Neural cell (in vitro differentiated cells): ENCODE results near the gene THRA.

Experiments used
- CTCF ChIP-seq: fragments of 450-650 bp; IDR thresholded peaks from 2 replicates; pipeline ENCODE4 v1.5.1; 2014; ENCODE audit warnings: antibody characterized with exemption, mild to moderate bottlenecking, moderate library complexity; ENCODE audit not compliant: poor library complexity, severe bottlenecking
- POLR2AphosphoS5 ChIP-seq: IDR thresholded peaks from 2 replicates; pipeline ENCODE4 v1.6.1; 2012
- REST ChIP-seq: IDR thresholded peaks from 2 replicates; pipeline ENCODE4 v1.6.1; 2012; ENCODE audit warnings: borderline replicate concordance

GRCh38 chr17:40072040-40072734 is 9.4 kb downstream of the THRA start:
- TF ChIP-seq POLR2AphosphoS5 = no peak
- TF ChIP-seq CTCF = no peak
- no peak for TF ChIP-seq REST
